K562 (cell line): ENCODE results near the gene MS4A18. TPM values are rescaled to one million over a fixed set of nuclear protein-coding genes. Genes with fewer than 3 reads are reported as not detected.

Source experiments
- ATAC-seq: fragments of 200-7000 bp; cut with Tn5 transposase; 3 replicates; pipeline ENCODE4 v1.9.1; 2020; ENCODE audit warnings: moderate library complexity
- BruUV-seq: library from RNA; stranded (reverse); fragments of 400-500 nt; replicated peaks from 2 replicates; lab custom pipeline; 2021; lab: Mats Ljungman, UMichigan
- CTCF ChIA-PET: fragments of 300-600 bp; formaldehyde crosslinking; extraction: SDS; loops from one replicate; lab custom pipeline; 2021; ENCODE audit warnings: low intra/inter-chr PET ratio; lab: Yijun Ruan, JAX
- POLR2A ChIA-PET: fragments of 300-600, 350-650 bp; sonication (Branson Sonifier 250); formaldehyde crosslinking; extraction: SDS; loops from one replicate; lab custom pipeline; 2021; ENCODE audit warnings: antibody characterized with exemption, inconsistent platforms; lab: Yijun Ruan, JAX
- DNase-seq, 4 experiments: peaks; one replicate each; pipeline versions ENCODE4 v3.0.0 to v3.0.0-alpha.2; 2011 to 2018; ENCODE audit warnings: low spot score in 3 of 4, mixed read lengths in 3 of 4; ENCODE audit errors: extremely low read depth in 1 of 4
- FAIRE-seq: peaks from 2 replicates; lab custom pipeline; 2011; peaks lifted over from hg19 to GRCh38; lab: Jason Lieb, UNC
- H2AFZ ChIP-seq: 2 replicates; pipeline ENCODE4 v1.6.0; 2011; ENCODE audit warnings: low read depth, low read length, control low read depth, inconsistent platforms
- H3K27ac ChIP-seq: fragments of 200-600 bp; 3 replicates; pipeline ENCODE4 v1.8.0; 2011; ENCODE audit warnings: low read depth, mild to moderate bottlenecking, control low read depth, inconsistent platforms, low read length, moderate library complexity, mixed read lengths; ENCODE audit errors: extremely low read depth
- H3K27me3 ChIP-seq, 2 experiments: fragments of 300-600 bp in 1 of 2; 2 replicates in 1 of 2; 3 replicates in 1 of 2; pipeline versions ENCODE4 v1.6.0 to v1.8.0; 2011; ENCODE audit warnings: inconsistent platforms in 2 of 2, low read length in 2 of 2, mild to moderate bottlenecking in 1 of 2, mixed read lengths in 1 of 2, moderate library complexity in 1 of 2; ENCODE audit not compliant: control insufficient read depth in 2 of 2, insufficient read depth in 2 of 2
- H3K36me3 ChIP-seq: fragments of 300-600 bp; 3 replicates; pipeline ENCODE4 v1.8.0; 2011; ENCODE audit warnings: mild to moderate bottlenecking, low read length, inconsistent platforms; ENCODE audit not compliant: control insufficient read depth, insufficient read depth
- H3K4me1 ChIP-seq, 2 experiments: fragments of 200-600 bp in 1 of 2; replicated peaks in 1 of 2; 2 replicates in 1 of 2; 3 replicates in 1 of 2; pipeline versions ENCODE4 v1.5.1 to v1.8.0; 2011; ENCODE audit warnings: inconsistent platforms in 2 of 2, low read length in 2 of 2, mild to moderate bottlenecking in 1 of 2, mixed read lengths in 1 of 2, moderate library complexity in 1 of 2; ENCODE audit not compliant: control insufficient read depth in 2 of 2, insufficient read depth in 2 of 2
- H3K4me2 ChIP-seq: 2 replicates; pipeline ENCODE4 v1.6.1; 2011; ENCODE audit warnings: low read length, control low read depth, inconsistent platforms, mixed read lengths; ENCODE audit not compliant: insufficient read depth
- H3K4me3 ChIP-seq: fragments of 200-600 bp; sonication (generic), shearing (Covaris generic); 2 replicates; pipeline ENCODE4 v1.5.1; 2016; ENCODE audit warnings: control low read depth, inconsistent platforms
- H3K79me2 ChIP-seq: fragments of 200-600 bp; 3 replicates; pipeline ENCODE4 v1.8.0; 2011; ENCODE audit warnings: low read length, inconsistent platforms; ENCODE audit not compliant: control insufficient read depth, insufficient read depth
- H3K9ac ChIP-seq, 2 experiments: 2 replicates each; pipeline versions ENCODE4 v1.6.0 to v1.6.1; 2011; ENCODE audit warnings: low read depth in 2 of 2, low read length in 2 of 2, control low read depth in 1 of 2, inconsistent platforms in 1 of 2, mild to moderate bottlenecking in 1 of 2, mixed read lengths in 1 of 2; ENCODE audit not compliant: insufficient read depth in 1 of 2
- H3K9me1 ChIP-seq: one replicate; pipeline ENCODE4 v1.6.0; 2011; ENCODE audit warnings: inconsistent platforms, mild to moderate bottlenecking, low read length, moderate library complexity; ENCODE audit not compliant: control insufficient read depth, insufficient read depth
- H3K9me3 ChIP-seq: replicated peaks from 2 replicates; pipeline ENCODE4 v1.5.1; 2011; ENCODE audit warnings: low read depth, low read length, inconsistent platforms; ENCODE audit not compliant: control insufficient read depth, insufficient read depth
- H4K20me1 ChIP-seq: replicated peaks from 2 replicates; pipeline ENCODE4 v1.6.1; 2011; ENCODE audit warnings: low read length, inconsistent platforms, mixed read lengths; ENCODE audit not compliant: control insufficient read depth, insufficient read depth
- CBFA2T2 ChIP-seq: fragments of 450-650 bp; conservative IDR thresholded peaks from 2 replicates; pipeline ENCODE4 v1.6.1; 2017; ENCODE audit warnings: mild to moderate bottlenecking
- CCAR2 ChIP-seq: fragments of 200-400 bp; formaldehyde crosslinking; IDR thresholded peaks from 2 replicates; pipeline ENCODE4 v1.6.1; 2017; ENCODE audit warnings: mild to moderate bottlenecking, low read depth, low read length
- FOXO4 ChIP-seq: fragments of 450-650 bp; formaldehyde crosslinking; IDR thresholded peaks from 2 replicates; pipeline ENCODE4 v1.4.0; 2020; ENCODE audit warnings: mild to moderate bottlenecking, moderate library complexity
- KDM4B ChIP-seq, 2 experiments: fragments of 450-650 bp in 1 of 2; sonication (generic) in 1 of 2; IDR thresholded peaks; 2 replicates each; pipeline ENCODE4 v1.6.1; 2016 to 2017; ENCODE audit warnings: borderline replicate concordance in 2 of 2, antibody characterized with exemption in 1 of 2, low read depth in 1 of 2, mild to moderate bottlenecking in 1 of 2
- LCOR ChIP-seq: sonication (generic); formaldehyde crosslinking; IDR thresholded peaks from 2 replicates; pipeline ENCODE4 v1.8.0; 2022; ENCODE audit warnings: mild to moderate bottlenecking, missing genetic modification reagents
- PTBP1 ChIP-seq: fragments of 200-400 bp; formaldehyde crosslinking; IDR thresholded peaks from 2 replicates; pipeline ENCODE4 v1.6.1; 2017; ENCODE audit warnings: low read depth, low read length
- ZMIZ1 ChIP-seq, 2 experiments: fragments of 150-350 bp in 1 of 2; IDR thresholded peaks; 2 replicates each; pipeline ENCODE4 v1.6.1; 2012 to 2016; ENCODE audit warnings: low read depth in 2 of 2, low read length in 2 of 2, mild to moderate bottlenecking in 1 of 2, moderate library complexity in 1 of 2
- ZNF24 ChIP-seq: fragments of 450-650 bp; IDR thresholded peaks from 2 replicates; pipeline ENCODE4 v1.6.1; 2016
- ZNF384 ChIP-seq: IDR thresholded peaks from 2 replicates; pipeline ENCODE4 v1.6.1; 2012; ENCODE audit warnings: low read depth, low read length, improper control_type of control experiment
- ZNF717 ChIP-seq: fragments of 250-450 bp; sonication (Bioruptor Pico); IDR thresholded peaks from 2 replicates; pipeline ENCODE4 v1.5.0; 2021
- WGBS: fragments of 100-300 bp; shearing (Covaris generic); methylation state at CpG from one replicate; pipeline ENCODE4 v1.1.6; 2016; ENCODE audit warnings: low coverage, mixed read lengths; ENCODE audit not compliant: insufficient coverage; ENCODE audit errors: missing lambda C conversion rate; 5-methylcytosine and 5-hydroxymethylcytosine counted together
- in situ Hi-C: fragments of 300-500 bp; cut with MboI; formaldehyde crosslinking; loops from 4 replicates; pipeline ENCODE4 v1.15.0; 2018; ENCODE audit warnings: inconsistent platforms, mixed read lengths
- intact Hi-C: fragments of 100-400 bp; cut with micrococcal nuclease; formaldehyde crosslinking; loops from 2 replicates; pipeline ENCODE4 v1.14.2; 2022
- polyA plus RNA-seq, 8 experiments: library from polyadenylated mRNA; depleted of rRNA in 4 of 8; stranded (reverse) in 5 of 8; unstranded in 3 of 8; fragments of >200 nt; fragmentation: Nextera tagmentation in 2 of 8; fragmentation: Illumina TruSeq in 1 of 8; extraction: Ambion mirVana in 2 of 8; extraction: Trizol in 1 of 8; gene quantifications; 2 replicates each; pipeline versions ENCODE4 v1.2.1 to v1.2.3, GENCODE V29; 2011 to 2014; ENCODE audit warnings: inconsistent platforms in 1 of 8, missing spikeins in 1 of 8
- total RNA-seq, 7 experiments: library from RNA; depleted of rRNA in 6 of 7; stranded (reverse); fragments of >200 nt in 6 of 7; fragmentation: Illumina TruSeq in 2 of 7; extraction: Trizol in 2 of 7; gene quantifications; 2 replicates each; pipeline versions ENCODE4 v1.2.1 to v1.2.3, GENCODE V29; 2011 to 2021; ENCODE audit warnings: low replicate concordance in 1 of 7
- TF ChIP-seq, protein P1 (sequence below): sonication (generic); formaldehyde crosslinking; IDR thresholded peaks from 2 replicates; pipeline ENCODE4 v1.8.1; 2022; ENCODE audit warnings: missing genetic modification reagents
- TF ChIP-seq, protein P2 (sequence below), 2 experiments: IDR thresholded peaks; 2 replicates each; pipeline ENCODE4 v1.6.1; 2012; ENCODE audit warnings: improper control_type of control experiment in 2 of 2, low read depth in 2 of 2, low read length in 2 of 2, borderline replicate concordance in 1 of 2

Gene MS4A18
- total and polyA plus RNA-seq, 9 of the 15 experiments (the other 6 are each of a cell fraction or from before 2014, with no cell fraction given), result not detected

DNA sequence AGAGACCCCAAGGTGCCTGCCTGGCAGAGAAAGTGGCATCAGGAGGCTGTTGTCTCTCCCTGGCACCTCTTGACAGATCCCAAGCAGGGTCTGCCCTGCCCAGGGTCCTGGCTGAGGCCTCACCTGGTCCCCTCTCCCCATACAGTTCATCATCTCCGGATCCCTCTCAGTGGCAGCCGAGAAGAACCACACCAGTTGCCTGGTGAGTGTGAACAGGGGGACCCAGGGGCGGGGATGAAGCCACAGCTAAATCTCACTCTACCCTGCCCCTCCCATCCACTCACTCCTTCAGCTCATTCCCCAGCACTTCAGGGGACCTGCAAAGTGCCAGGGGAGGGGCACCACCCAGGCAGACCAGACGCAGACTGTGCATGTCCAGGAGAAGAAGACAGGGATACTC, 46.6 kb downstream of the MS4A18 start:
- H3K9ac ChIP-seq, result no peak overlapping the region
- no peak for ATAC-seq
- no peaks in the 10 kb centered on the region for H3K79me2 ChIP-seq
- no TSS peak for BruUV-seq
- peaks cover 6% of the 10 kb centered on the region; the same call in 1 of the 2 replicates for H4K20me1 ChIP-seq
- H3K4me3 ChIP-seq, result no peak overlapping the region
- no peak overlapping the region for H2AFZ ChIP-seq
- no peak for DNase-seq
- CTCF ChIA-PET, result no interaction called here
- TF ChIP-seq, protein P1, sequence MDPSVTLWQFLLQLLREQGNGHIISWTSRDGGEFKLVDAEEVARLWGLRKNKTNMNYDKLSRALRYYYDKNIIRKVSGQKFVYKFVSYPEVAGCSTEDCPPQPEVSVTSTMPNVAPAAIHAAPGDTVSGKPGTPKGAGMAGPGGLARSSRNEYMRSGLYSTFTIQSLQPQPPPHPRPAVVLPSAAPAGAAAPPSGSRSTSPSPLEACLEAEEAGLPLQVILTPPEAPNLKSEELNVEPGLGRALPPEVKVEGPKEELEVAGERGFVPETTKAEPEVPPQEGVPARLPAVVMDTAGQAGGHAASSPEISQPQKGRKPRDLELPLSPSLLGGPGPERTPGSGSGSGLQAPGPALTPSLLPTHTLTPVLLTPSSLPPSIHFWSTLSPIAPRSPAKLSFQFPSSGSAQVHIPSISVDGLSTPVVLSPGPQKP (CRISPR knock-in tag), result no peak
- no peak for TF ChIP-seq LCOR (CRISPR knock-in tag)
- no peak for TF ChIP-seq CBFA2T2
- no peak for TF ChIP-seq KDM4B (IDR thresholded peaks at IDR 0.05; ENCODE audit: borderline replicate concordance in 2 of 2, low read depth in 1 of 2)
- TF ChIP-seq, protein P2, sequence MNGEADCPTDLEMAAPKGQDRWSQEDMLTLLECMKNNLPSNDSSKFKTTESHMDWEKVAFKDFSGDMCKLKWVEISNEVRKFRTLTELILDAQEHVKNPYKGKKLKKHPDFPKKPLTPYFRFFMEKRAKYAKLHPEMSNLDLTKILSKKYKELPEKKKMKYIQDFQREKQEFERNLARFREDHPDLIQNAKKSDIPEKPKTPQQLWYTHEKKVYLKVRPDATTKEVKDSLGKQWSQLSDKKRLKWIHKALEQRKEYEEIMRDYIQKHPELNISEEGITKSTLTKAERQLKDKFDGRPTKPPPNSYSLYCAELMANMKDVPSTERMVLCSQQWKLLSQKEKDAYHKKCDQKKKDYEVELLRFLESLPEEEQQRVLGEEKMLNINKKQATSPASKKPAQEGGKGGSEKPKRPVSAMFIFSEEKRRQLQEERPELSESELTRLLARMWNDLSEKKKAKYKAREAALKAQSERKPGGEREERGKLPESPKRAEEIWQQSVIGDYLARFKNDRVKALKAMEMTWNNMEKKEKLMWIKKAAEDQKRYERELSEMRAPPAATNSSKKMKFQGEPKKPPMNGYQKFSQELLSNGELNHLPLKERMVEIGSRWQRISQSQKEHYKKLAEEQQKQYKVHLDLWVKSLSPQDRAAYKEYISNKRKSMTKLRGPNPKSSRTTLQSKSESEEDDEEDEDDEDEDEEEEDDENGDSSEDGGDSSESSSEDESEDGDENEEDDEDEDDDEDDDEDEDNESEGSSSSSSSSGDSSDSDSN (IDR thresholded peaks at IDR 0.05; ENCODE audit: borderline replicate concordance in 1 of 2, low read depth in 2 of 2, low read length in 2 of 2), result no peak
- TF ChIP-seq ZNF717 (CRISPR knock-in tag), result no peak
- no peak for TF ChIP-seq ZMIZ1 (IDR thresholded peaks at IDR 0.05; ENCODE audit: low read depth in 2 of 2, low read length in 2 of 2)
- no peak for TF ChIP-seq FOXO4 (CRISPR knock-in tag)
- no peak for TF ChIP-seq PTBP1
- TF ChIP-seq ZNF24, result no peak
- TF ChIP-seq ZNF384, result no peak
- TF ChIP-seq CCAR2, result no peak
- TF ChIP-seq, all 486 proteins: peak for 0
- POLR2A ChIA-PET, result interaction anchor here (0.9 kb wide), 1 partner anchor 116 kb away, joined by 4 read pairs; no protein-coding TSS in a partner anchor
- Histone ChIP-seq H3K27ac (no peak overlapping the region), H3K9me1 (no peaks in the 10 kb centered on the region), H3K36me3 (no peaks in the 10 kb centered on the region), H3K4me1 (peaks cover 0 to 20% of the 10 kb centered on the region in 2 experiments; a peak in 1 of 5 replicates), H3K9me3 (no peaks in the 10 kb centered on the region), H3K4me2 (no peak overlapping the region), H3K27me3 (peaks cover 40 to 77% of the 10 kb centered on the region in 2 experiments)
- in situ Hi-C loops, result no loop called here
- 0% methylated on average over 4 of the region's 4 CpGs for WGBS
- no peak for FAIRE-seq
- intact Hi-C loops, result no loop called here
